TTC549 (cell line): ENCODE measurements around the gene LATS1.
A peak's percentile ranks its signal among the peaks of the same experiment; 100 is the strongest.
"Not testable (repeated sequence)": the region's sequence is repeated elsewhere in the genome, so short reads cannot be mapped to it uniquely, and the experiment has no call there.

ENCODE experiments used
- FAIRE-seq: peaks from 2 replicates; lab custom pipeline; 2012; peaks lifted over from hg19 to GRCh38; lab: Jason Lieb, UNC

Gene LATS1

DNA sequence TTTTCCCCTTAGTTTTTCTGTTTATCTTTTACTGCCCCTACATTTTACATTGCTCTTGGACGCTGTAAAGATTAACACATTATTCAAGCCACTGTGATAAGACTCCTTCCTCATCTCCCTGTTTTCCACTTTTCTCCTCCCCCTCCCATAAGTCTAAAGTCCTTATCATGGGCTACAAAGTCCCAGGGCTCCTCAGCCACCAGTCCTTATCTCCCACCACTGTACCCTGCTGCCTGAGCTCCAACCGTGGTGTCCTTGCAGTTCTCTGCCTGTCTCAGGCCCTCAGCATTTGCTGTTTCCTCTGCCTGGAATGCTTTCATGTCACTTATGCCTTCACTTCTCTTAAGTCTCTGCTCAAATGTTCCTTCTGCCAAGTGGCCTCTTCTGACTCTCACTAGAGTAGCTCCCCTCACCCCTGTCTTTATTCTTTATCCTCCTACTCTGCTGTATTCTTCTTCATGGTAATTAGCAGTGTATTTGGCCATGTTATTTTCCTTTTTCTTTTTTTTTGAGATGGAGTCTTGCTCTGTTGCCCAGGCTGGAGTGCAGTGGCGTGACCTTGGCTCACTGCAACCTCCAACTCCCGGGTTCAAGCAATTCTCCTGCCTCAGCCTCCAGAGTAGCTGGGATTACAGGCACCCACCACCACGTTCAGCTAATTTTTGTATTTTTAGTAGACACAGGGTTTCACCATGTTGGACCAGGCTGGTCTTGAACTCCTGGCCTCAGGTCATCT, 10.8 kb upstream of the LATS1 start:
- FAIRE-seq, result no peak

- no peak for FAIRE-seq
Observed at GRCh38 chr6:149727793-149728498, 10.0 kb upstream of the LATS1 start.

DNA sequence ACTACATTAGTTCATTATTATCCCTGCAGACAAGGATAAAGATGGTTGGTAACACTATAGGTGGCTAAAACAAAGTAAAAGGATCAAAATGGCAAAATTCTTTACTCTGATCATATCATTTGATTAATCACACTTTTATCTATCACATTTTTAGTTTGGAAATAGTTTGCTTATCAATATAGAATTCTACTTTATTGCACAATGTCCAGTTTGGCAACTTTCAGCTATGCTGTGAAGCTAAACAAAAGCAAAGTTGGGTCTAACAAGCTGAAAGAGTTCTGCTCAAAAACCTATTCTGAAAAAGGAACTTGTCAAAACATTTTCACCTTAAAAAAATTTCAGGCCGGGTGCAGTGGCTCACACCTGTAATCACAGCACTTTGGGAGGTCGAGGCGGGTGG, 7.9 kb upstream of the LATS1 start:
- no peak for FAIRE-seq

- FAIRE-seq, result peak; percentile 79
Observed at GRCh38 chr6:149723771-149724417, 6.0 kb upstream of the LATS1 start.

DNA sequence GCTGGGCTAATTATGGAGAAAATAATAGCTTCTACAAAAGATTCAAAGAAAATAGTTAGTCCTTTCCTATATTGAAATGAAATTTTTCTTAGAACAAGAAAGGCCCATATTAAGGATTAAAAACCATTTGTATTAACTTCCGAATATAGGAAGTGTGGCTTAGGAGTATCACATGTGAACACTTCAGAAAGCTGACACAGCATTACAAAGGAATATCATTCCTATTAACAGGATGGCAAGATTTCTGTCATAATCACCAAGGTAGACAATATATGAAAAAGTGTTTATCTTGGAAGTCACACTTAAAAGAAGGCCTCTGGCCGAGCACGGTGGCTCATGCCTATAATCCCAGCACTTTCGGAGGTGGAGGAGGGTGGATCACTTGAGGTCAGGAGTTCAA, 5.4 kb upstream of the LATS1 start:
- FAIRE-seq, result no peak

DNA sequence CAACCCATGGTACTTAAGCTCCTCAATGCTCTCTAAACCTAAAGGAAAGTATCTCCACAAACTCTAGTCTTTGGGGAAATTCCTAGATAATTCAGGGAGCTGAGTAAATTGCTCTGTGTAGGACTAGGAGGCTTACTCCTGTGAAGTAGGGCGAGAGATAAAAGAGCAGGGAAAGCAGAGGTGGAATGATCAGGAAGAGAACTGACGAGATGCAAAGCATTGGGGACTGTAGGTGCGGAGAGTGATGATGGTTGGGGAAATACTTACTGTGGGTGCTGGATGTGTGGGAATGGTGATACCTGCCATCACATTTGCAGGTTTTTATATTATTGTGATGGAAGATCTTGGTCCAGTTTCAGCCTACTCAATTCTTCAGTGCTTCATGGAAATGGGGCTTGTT, 1.6 kb upstream of the LATS1 start:
- FAIRE-seq, result no peak

- FAIRE-seq, result no peak
Observed at GRCh38 chr6:149717255-149717587, 680 bp downstream of the LATS1 start.

- FAIRE-seq, result no peak
Observed at GRCh38 chr6:149716181-149716963, 1.5 kb downstream of the LATS1 start.

DNA sequence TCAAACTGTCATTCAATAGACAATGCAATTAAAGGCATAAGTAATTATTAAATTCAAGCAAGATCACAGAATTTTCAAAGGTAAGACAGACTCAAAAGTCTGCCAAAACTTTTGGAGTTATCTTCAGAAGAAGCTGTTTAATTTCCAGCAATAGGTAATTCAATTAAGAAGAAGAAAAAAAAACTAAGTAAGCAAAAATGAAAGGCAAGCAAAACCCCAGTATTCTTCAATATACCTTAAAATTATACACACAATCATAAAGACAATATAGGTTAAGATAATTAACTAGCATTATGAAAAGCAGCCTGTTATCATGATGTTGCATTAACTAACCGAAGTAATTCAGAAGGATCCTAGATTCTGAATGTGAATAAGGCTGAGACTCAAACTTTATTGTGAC, 3.5 kb downstream of the LATS1 start:
- no peak for FAIRE-seq

GRCh38 chr6:149711711-149712110, 6.2 kb downstream of the LATS1 start:
- FAIRE-seq, result no peak

GRCh38 chr6:149701714-149702113, 16.2 kb downstream of the LATS1 start:
- no peak for FAIRE-seq

- no peak for FAIRE-seq
Observed at GRCh38 chr6:149699150-149699549, 18.8 kb downstream of the LATS1 start.

DNA sequence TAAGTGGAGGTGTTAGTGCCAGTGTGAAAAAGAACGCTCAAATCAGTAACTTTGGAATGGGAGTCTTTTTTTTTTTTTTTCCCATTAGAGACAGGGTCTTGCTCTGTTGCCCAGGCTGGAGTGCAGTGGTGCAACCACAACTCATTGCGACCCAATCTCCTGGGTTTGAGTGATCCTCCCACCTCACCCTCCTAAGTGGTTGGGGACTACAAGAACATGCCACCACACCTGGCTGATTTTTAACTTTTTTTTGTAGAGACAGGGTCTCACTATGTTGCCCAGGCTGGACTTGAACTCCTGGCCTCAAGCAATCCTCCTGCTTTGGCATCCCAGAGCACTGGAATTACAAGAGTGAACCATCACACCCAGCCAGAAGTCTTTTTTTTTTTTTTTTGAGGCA, 19.7 kb downstream of the LATS1 start:
- no peak for FAIRE-seq

- no peak for FAIRE-seq
Observed at GRCh38 chr6:149696901-149697300, 21.0 kb downstream of the LATS1 start.

DNA sequence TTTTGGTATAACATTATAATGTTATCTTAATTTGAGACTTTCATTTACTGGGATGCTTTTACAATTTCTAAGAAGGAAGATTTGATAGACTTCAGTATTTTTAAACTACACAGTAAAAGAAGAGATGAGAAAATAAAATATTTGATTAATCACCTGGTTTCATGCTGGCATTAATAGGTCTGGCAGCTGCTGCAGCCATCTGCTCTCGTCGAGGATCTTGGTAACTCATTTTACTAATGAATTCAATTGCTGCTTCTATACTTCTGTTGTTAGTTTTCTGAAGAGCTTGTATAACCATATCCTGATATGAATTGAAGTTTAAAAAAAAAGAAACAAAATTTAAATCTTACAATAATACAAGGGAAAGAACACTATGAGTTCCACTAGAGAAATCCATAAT, 23.0 kb downstream of the LATS1 start:
- FAIRE-seq, result no peak

DNA sequence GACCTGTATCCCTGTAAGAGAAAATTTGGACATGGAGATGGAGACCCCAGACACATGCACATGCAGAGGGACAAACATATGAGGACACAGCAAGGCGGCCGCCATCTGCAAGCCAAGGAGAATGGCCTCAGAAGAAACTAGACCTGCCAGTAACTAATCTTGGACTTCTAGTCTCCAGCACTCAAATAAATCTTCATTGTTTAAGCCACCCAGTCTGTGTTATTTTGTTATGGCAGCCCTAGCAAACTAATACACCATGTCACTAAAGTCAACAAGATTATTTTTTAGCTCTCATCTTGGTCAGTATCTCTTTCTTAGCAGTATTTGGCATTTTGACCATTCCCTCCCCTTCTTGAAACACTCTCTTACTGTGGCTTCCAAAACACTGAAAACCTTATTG, 26.7 kb downstream of the LATS1 start:
- FAIRE-seq, result no peak

GRCh38 chr6:149686230-149686629, 31.7 kb downstream of the LATS1 start:
- FAIRE-seq, result no peak

DNA sequence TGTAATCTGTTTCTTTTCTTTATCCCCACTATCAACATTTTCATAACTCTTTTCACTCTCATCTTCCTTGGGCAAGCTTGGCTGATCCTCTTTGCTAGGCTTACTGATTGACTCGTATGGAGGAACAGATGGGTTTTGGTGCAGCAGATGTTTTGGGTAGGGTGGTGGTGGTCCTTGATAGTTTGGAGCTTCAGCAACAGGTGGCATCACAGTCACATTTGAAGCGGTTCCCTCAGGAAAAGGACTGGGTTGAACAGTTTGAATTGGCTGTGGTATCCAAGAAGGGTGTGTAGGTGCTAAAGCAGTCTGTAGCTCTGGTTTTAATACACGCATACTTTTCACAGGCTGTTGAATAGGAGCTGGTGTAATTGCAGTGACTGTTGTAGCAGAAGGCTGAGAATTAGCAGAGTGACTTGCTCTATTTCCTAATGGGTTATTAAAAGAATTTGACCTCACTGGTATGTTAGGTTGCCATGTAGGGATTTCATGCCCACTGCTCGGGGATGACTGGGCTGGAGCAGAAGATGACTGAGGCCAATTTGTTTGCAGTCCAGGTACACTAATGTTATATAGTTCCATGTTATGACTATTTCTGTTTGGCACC, 34.5 kb downstream of the LATS1 start:
- FAIRE-seq, result no peak

- FAIRE-seq, result not testable (repeated sequence)
Observed at GRCh38 chr6:149681845-149682244, 36.1 kb downstream of the LATS1 start.

DNA sequence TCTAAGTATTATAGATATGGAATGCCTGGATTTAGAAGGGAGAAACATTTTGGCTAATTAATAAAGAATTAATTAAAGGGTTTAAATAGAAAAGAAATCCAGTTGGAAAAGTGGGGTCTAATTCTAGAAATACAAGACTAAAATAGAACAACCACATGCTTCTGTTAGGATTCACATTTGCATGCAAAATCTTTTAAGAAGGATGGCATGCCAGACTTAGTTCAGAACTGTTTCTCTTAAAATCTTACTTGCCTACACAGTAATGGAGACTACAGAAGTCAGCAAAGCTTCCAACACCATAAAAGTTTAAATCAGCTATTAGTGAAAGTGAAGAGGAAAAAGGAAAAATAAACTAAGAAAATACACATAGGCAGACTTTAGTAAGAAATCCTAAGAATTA, 36.7 kb downstream of the LATS1 start:
- no peak for FAIRE-seq

DNA sequence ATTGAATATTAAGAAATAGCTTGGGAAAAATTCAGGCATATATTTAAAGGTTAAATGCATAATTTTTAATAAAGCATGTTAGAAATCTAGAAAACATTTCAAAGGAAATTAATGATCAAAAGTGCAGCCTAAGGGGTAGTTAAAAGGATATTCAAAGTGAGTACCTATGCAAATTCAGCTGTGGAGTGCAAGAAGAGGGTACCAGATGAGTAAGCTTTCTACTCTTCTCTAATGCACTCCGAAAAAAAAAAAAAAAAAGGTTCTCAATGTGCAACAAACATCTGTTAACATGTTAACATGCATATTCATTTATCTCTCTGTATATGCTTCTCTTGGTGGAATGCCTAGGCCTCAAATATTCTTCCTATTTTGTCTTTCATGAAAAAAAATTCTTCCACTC, 37.4 kb downstream of the LATS1 start:
- FAIRE-seq, result no peak

GRCh38 chr6:149672265-149672664, 45.6 kb downstream of the LATS1 start:
- not testable (repeated sequence) for FAIRE-seq
